GM10266 (cell line): ENCODE data around the gene DYNC1LI1.
"Not testable (repeated sequence)": the region's sequence is repeated elsewhere in the genome, so short reads cannot be mapped to it uniquely, and the experiment has no call there.

Source experiments
- DNase-seq: peaks from one replicate; pipeline ENCODE4 v3.0.0; 2012; ENCODE audit errors: extremely low spot score
- CTCF ChIP-seq: IDR thresholded peaks from 2 replicates; pipeline ENCODE4 v1.5.1; 2012; ENCODE audit warnings: mild to moderate bottlenecking, low read depth; ENCODE audit not compliant: control insufficient read depth, insufficient read depth; ENCODE audit errors: missing control alignments

DYNC1LI1 gene

GRCh38 chr3:32540899-32541298, 29.8 kb downstream of the DYNC1LI1 start:
- TF ChIP-seq CTCF = no peak

GRCh38 chr3:32532434-32532833, 38.2 kb downstream of the DYNC1LI1 start:
- no peak for DNase-seq
- TF ChIP-seq CTCF = no peak

More at GRCh38 chr3:32540899-32541298, 29.8 kb downstream of the DYNC1LI1 start:
- no peak for DNase-seq

GRCh38 chr3:32531010-32531647, 39.5 kb downstream of the DYNC1LI1 start:
- DNase-seq = peak; percentile 13
- no peak for TF ChIP-seq CTCF

- TF ChIP-seq CTCF = no peak
- DNase-seq = no peak
These were observed 44.9 kb downstream of the DYNC1LI1 start for GRCh38 chr3:32525720-32526119.

GRCh38 chr3:32522682-32523081, 48.0 kb downstream of the DYNC1LI1 start:
- TF ChIP-seq CTCF = no peak
- no peak for DNase-seq

- DNase-seq = not testable (repeated sequence)
These were observed 51.7 kb downstream of the DYNC1LI1 start for GRCh38 chr3:32518921-32519320.

GRCh38 chr3:32516751-32517150, 53.9 kb downstream of the DYNC1LI1 start:
- DNase-seq = not testable (repeated sequence)

- TF ChIP-seq CTCF = no peak
- no peak for DNase-seq
These were observed 59.7 kb downstream of the DYNC1LI1 start for GRCh38 chr3:32511005-32511404.
